CD14-positive monocyte (primary cell): Measurements from ENCODE around the gene NDUFA5. TPM values are rescaled to one million over a fixed set of nuclear protein-coding genes. Genes with fewer than 3 reads are reported as not detected.

Source experiments
- DNase-seq, 3 donors: peaks; one replicate each; pipeline ENCODE4 v3.0.0-alpha.2; 2011 to 2022
- H2AFZ ChIP-seq: 2 replicates; pipeline ENCODE4 v1.6.0; 2012; ENCODE audit warnings: mild to moderate bottlenecking, low read depth, low read length, inconsistent platforms; ENCODE audit not compliant: insufficient read depth, poor library complexity, severe bottlenecking
- H3K27ac ChIP-seq, 2 donors: 1 replicate in 1 of 2; 2 replicates in 1 of 2; pipeline ENCODE4 v1.5.1; 2012 to 2013; ENCODE audit warnings: low read length in 2 of 2, control low read depth in 1 of 2, inconsistent platforms in 1 of 2, low read depth in 1 of 2, mild to moderate bottlenecking in 1 of 2
- H3K27me3 ChIP-seq, 2 donors: one replicate each; pipeline versions ENCODE4 v1.6.0 to v1.6.1; 2011 to 2013; ENCODE audit warnings: low read length in 2 of 2; ENCODE audit not compliant: control insufficient read depth in 2 of 2, insufficient read depth in 2 of 2
- H3K36me3 ChIP-seq, 2 donors: replicated peaks in 1 of 2; 1 replicate in 1 of 2; 2 replicates in 1 of 2; pipeline versions ENCODE4 v1.5.1 to v1.6.1; 2012 to 2013; ENCODE audit warnings: low read length in 2 of 2, control low read depth in 1 of 2, inconsistent platforms in 1 of 2, mild to moderate bottlenecking in 1 of 2; ENCODE audit not compliant: insufficient read depth in 2 of 2, control insufficient read depth in 1 of 2
- H3K4me1 ChIP-seq, 2 donors: 1 replicate in 1 of 2; 2 replicates in 1 of 2; pipeline versions ENCODE4 v1.5.1 to v1.6.1; 2012 to 2013; ENCODE audit warnings: low read length in 2 of 2, control low read depth in 1 of 2, inconsistent platforms in 1 of 2, mild to moderate bottlenecking in 1 of 2, moderate library complexity in 1 of 2; ENCODE audit not compliant: insufficient read depth in 2 of 2, control insufficient read depth in 1 of 2
- H3K4me2 ChIP-seq: replicated peaks from 2 replicates; pipeline ENCODE3; 2012; ENCODE audit warnings: low read length, moderate library complexity, mild to moderate bottlenecking; ENCODE audit not compliant: poor library complexity, severe bottlenecking; ENCODE audit errors: extremely low read depth
- H3K4me3 ChIP-seq, 3 experiments: fragments of 200-600 bp in 1 of 3; sonication (generic) in 1 of 3; replicated peaks in 1 of 3; 1 replicate in 2 of 3; 2 replicates in 1 of 3; pipeline ENCODE4 v1.5.1; 2011 to 2013; ENCODE audit warnings: low read length in 3 of 3, mild to moderate bottlenecking in 3 of 3, control low read depth in 2 of 3, low read depth in 2 of 3, inconsistent platforms in 1 of 3, moderate library complexity in 1 of 3
- H3K79me2 ChIP-seq: 2 replicates; pipeline ENCODE4 v1.6.0; 2012; ENCODE audit warnings: mild to moderate bottlenecking, control low read depth, inconsistent platforms, low read length, moderate library complexity; ENCODE audit not compliant: insufficient read depth
- H3K9ac ChIP-seq: 2 replicates; pipeline ENCODE4 v1.6.0; 2017; ENCODE audit warnings: low read length, mild to moderate bottlenecking; ENCODE audit not compliant: insufficient read depth, poor library complexity, severe bottlenecking
- H3K9me3 ChIP-seq, 2 donors: replicated peaks in 1 of 2; 1 replicate in 1 of 2; 2 replicates in 1 of 2; pipeline versions ENCODE4 v1.5.1 to v1.6.1; 2012 to 2013; ENCODE audit warnings: low read length in 2 of 2, control low read depth in 1 of 2; ENCODE audit not compliant: control insufficient read depth in 1 of 2, insufficient read depth in 1 of 2
- H4K20me1 ChIP-seq: 2 replicates; pipeline ENCODE4 v1.6.0; 2012; ENCODE audit warnings: mild to moderate bottlenecking, low read length, control low read depth, moderate library complexity; ENCODE audit not compliant: insufficient read depth
- H3K27ac Mint-ChIP-seq, 7 donors: one replicate each; pipeline ENCODE4 v1.8.0; 2020; ENCODE audit warnings: mild to moderate bottlenecking in 7 of 7, mixed read lengths in 7 of 7, moderate library complexity in 6 of 7, inconsistent platforms in 2 of 7
- H3K27me3 Mint-ChIP-seq, 3 donors: one replicate each; pipeline ENCODE4 v1.8.0; 2021 to 2022; ENCODE audit warnings: low read depth in 3 of 3, mild to moderate bottlenecking in 3 of 3, mixed read lengths in 3 of 3, moderate library complexity in 3 of 3, inconsistent platforms in 1 of 3
- H3K36me3 Mint-ChIP-seq, 2 donors: one replicate each; pipeline ENCODE4 v1.8.0; 2020; ENCODE audit warnings: mixed read lengths in 2 of 2, inconsistent platforms in 1 of 2, mild to moderate bottlenecking in 1 of 2
- H3K4me1 Mint-ChIP-seq: one replicate; pipeline ENCODE4 v1.8.0; 2020; ENCODE audit warnings: mild to moderate bottlenecking, mixed read lengths
- H3K4me3 Mint-ChIP-seq, 2 donors: one replicate each; pipeline ENCODE4 v1.8.0; 2020; ENCODE audit warnings: mild to moderate bottlenecking in 2 of 2, mixed read lengths in 2 of 2, moderate library complexity in 1 of 2
- H3K9me3 Mint-ChIP-seq, 7 donors: one replicate each; pipeline ENCODE4 v1.8.0; 2020 to 2022; ENCODE audit warnings: mixed read lengths in 7 of 7, mild to moderate bottlenecking in 6 of 7, moderate library complexity in 6 of 7, inconsistent platforms in 2 of 7
- CTCF ChIP-seq: fragments of 200-600 bp; IDR thresholded peaks from one replicate; pipeline ENCODE4 v1.8.0; 2022; ENCODE audit warnings: antibody characterized with exemption, mild to moderate bottlenecking
- WGBS: methylation state at CpG from one replicate; pipeline ENCODE4 v1.1.5; 2013; ENCODE audit warnings: missing lambda C conversion rate; ENCODE audit not compliant: insufficient coverage; 5-methylcytosine and 5-hydroxymethylcytosine counted together
- intact Hi-C, 2 donors: fragments of 100-400 bp; cut with micrococcal nuclease; formaldehyde crosslinking; loops; one replicate each; pipeline versions ENCODE4 v1.15.0 to v1.15.1; 2023
- polyA plus RNA-seq, 3 donors: library from polyadenylated mRNA; depleted of rRNA in 1 of 3; unstranded in 2 of 3; stranded (reverse) in 1 of 3; fragments of 300-500 nt in 2 of 3; fragments of >200 nt in 1 of 3; fragmentation: Illumina TruSeq in 2 of 3; gene quantifications; 1 replicate in 2 of 3; 2 replicates in 1 of 3; pipeline ENCODE4 v1.2.3, GENCODE V29; 2012 to 2021

Gene NDUFA5
- polyA plus RNA-seq, 3 donors, result 6.9 to 49.2 (median 37.3) TPM

GRCh38 chr7:123573341-123573740, 15.7 kb upstream of the NDUFA5 start:
- no peak overlapping the region for H3K4me3 Mint-ChIP-seq
- intact Hi-C loops, result no loop called here
- no peak overlapping the region for H3K27ac Mint-ChIP-seq

GRCh38 chr7:123571684-123572083, 14.1 kb upstream of the NDUFA5 start:
- no peak for DNase-seq
- H3K9me3 Mint-ChIP-seq, result no peaks in the 10 kb centered on the region
- Histone ChIP-seq H3K27ac (no peak overlapping the region), H2AFZ (no peak overlapping the region), H4K20me1 (no peaks in the 10 kb centered on the region), H3K27me3 (peaks cover 0 to 2% of the 10 kb centered on the region in 2 donors), H3K4me3 (no peak overlapping the region), H3K4me1 (no peaks in the 10 kb centered on the region), H3K9me3 (no peaks in the 10 kb centered on the region), H3K36me3 (no peaks in the 10 kb centered on the region), H3K79me2 (no peaks in the 10 kb centered on the region), H3K4me2 (no peak overlapping the region), H3K9ac (no peak overlapping the region)
- intact Hi-C loops, result no loop called here
- no peak overlapping the region for H3K27ac Mint-ChIP-seq
- H3K4me1 Mint-ChIP-seq, result peaks cover 11% of the 10 kb centered on the region
- no peak overlapping the region for H3K4me3 Mint-ChIP-seq
- no peaks in the 10 kb centered on the region for H3K36me3 Mint-ChIP-seq
- H3K27me3 Mint-ChIP-seq, result peaks cover 1 to 8% (median 4%) of the 10 kb centered on the region in 3 donors
- WGBS, result no CpG with 5 or more reads among the region's 1 CpG
- TF ChIP-seq CTCF, result no peak

More at GRCh38 chr7:123573341-123573740, 15.7 kb upstream of the NDUFA5 start:
- Mint-ChIP-seq H3K4me1 (peaks cover 11% of the 10 kb centered on the region), H3K9me3 (no peaks in the 10 kb centered on the region), H3K27me3 (peaks cover 3 to 4% (median 3%) of the 10 kb centered on the region in 3 donors), H3K36me3 (no peaks in the 10 kb centered on the region)
- no CpG with 5 or more reads among the region's 3 CpGs for WGBS
- Histone ChIP-seq H3K9me3 (no peaks in the 10 kb centered on the region), H3K27ac (no peak overlapping the region), H3K4me2 (no peak overlapping the region), H3K4me1 (no peaks in the 10 kb centered on the region), H3K79me2 (no peaks in the 10 kb centered on the region), H3K36me3 (no peaks in the 10 kb centered on the region), H4K20me1 (no peaks in the 10 kb centered on the region), H3K4me3 (no peak overlapping the region), H3K9ac (no peak overlapping the region), H3K27me3 (peaks cover 0 to 2% of the 10 kb centered on the region in 2 donors), H2AFZ (no peak overlapping the region)
- TF ChIP-seq CTCF, result no peak
- no peak for DNase-seq
